ENCODE results near the gene FASTKD1.

DNA sequence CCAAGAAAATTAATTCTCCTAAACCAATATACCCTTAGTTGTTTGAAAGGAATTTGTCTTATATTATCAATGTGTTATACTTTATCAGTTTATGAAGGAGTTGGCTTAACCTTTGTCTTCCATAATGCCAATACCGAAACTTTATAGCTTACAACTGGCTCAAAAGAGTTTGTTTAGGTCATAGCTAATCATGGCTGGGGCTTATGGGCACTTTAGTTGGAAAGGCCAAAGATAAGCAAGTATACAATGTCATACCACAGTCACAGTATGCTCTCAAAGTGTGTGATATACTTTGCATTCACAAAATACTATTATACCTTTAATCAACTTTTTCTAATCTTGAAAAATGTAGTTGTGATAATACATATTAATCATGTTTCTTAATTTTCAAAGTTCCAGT, 61.8 kb downstream of the FASTKD1 start:
- TF ChIP-seq, protein P1, sequence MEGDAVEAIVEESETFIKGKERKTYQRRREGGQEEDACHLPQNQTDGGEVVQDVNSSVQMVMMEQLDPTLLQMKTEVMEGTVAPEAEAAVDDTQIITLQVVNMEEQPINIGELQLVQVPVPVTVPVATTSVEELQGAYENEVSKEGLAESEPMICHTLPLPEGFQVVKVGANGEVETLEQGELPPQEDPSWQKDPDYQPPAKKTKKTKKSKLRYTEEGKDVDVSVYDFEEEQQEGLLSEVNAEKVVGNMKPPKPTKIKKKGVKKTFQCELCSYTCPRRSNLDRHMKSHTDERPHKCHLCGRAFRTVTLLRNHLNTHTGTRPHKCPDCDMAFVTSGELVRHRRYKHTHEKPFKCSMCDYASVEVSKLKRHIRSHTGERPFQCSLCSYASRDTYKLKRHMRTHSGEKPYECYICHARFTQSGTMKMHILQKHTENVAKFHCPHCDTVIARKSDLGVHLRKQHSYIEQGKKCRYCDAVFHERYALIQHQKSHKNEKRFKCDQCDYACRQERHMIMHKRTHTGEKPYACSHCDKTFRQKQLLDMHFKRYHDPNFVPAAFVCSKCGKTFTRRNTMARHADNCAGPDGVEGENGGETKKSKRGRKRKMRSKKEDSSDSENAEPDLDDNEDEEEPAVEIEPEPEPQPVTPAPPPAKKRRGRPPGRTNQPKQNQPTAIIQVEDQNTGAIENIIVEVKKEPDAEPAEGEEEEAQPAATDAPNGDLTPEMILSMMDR (IDR thresholded peaks at IDR 0.05), result no peak
- TF ChIP-seq POLR2A (IDR thresholded peaks at IDR 0.05), result no peak

Measured in testis (tissue), 2 donors.